Mesenchymal stem cell (in vitro differentiated cells and primary cell): Measurements from ENCODE around the gene KCNN3.

ENCODE experiments used
- DNase-seq: peaks from one replicate; pipeline ENCODE4 v3.0.0-alpha.2; 2013
- H2AFZ ChIP-seq: one replicate; pipeline ENCODE4 v1.6.1; 2013; ENCODE audit warnings: low read depth, mild to moderate bottlenecking, control low read depth, inconsistent platforms, low read length, moderate library complexity
- H2AK5ac ChIP-seq: 2 replicates; pipeline ENCODE4 v1.6.1; 2013; ENCODE audit warnings: low read length, moderate library complexity, mild to moderate bottlenecking, inconsistent platforms; ENCODE audit not compliant: severe bottlenecking
- H2BK120ac ChIP-seq: one replicate; pipeline ENCODE4 v1.6.1; 2013; ENCODE audit warnings: low read depth, mild to moderate bottlenecking, inconsistent platforms, low read length, moderate library complexity
- H2BK12ac ChIP-seq, 2 experiments: one replicate each; pipeline ENCODE4 v1.6.1; 2013; ENCODE audit warnings: inconsistent platforms in 2 of 2, low read length in 2 of 2, mild to moderate bottlenecking in 2 of 2, moderate library complexity in 2 of 2, control low read depth in 1 of 2
- H2BK15ac ChIP-seq: one replicate; pipeline ENCODE4 v1.6.1; 2013; ENCODE audit warnings: mild to moderate bottlenecking, low read depth, inconsistent platforms; ENCODE audit not compliant: poor library complexity, severe bottlenecking
- H2BK5ac ChIP-seq: 2 replicates; pipeline ENCODE4 v1.6.1; 2013; ENCODE audit warnings: low read depth, mild to moderate bottlenecking, low read length, control low read depth, inconsistent platforms; ENCODE audit not compliant: poor library complexity, severe bottlenecking
- H3K14ac ChIP-seq, 2 experiments: one replicate each; pipeline ENCODE4 v1.6.1; 2013; ENCODE audit warnings: inconsistent platforms in 2 of 2, low read length in 2 of 2, control low read depth in 1 of 2, mild to moderate bottlenecking in 1 of 2, moderate library complexity in 1 of 2
- H3K18ac ChIP-seq, 2 experiments: one replicate each; pipeline ENCODE4 v1.6.1; 2013; ENCODE audit warnings: inconsistent platforms in 2 of 2, low read length in 2 of 2, control low read depth in 1 of 2, low read depth in 1 of 2, mild to moderate bottlenecking in 1 of 2
- H3K23ac ChIP-seq, 2 experiments: one replicate each; pipeline ENCODE4 v1.6.1; 2013; ENCODE audit warnings: inconsistent platforms in 2 of 2, low read length in 2 of 2, mild to moderate bottlenecking in 2 of 2, moderate library complexity in 2 of 2, control low read depth in 1 of 2
- H3K27ac ChIP-seq: 2 replicates; pipeline ENCODE4 v1.5.1; 2013; ENCODE audit warnings: mild to moderate bottlenecking, moderate library complexity, low read length, control low read depth, inconsistent platforms; ENCODE audit not compliant: poor library complexity, severe bottlenecking
- H3K27me3 ChIP-seq, 2 experiments: 2 replicates each; pipeline versions ENCODE4 v1.6.1 to v1.7.0; 2013; ENCODE audit warnings: low read length in 2 of 2, mild to moderate bottlenecking in 2 of 2, moderate library complexity in 2 of 2, control low read depth in 1 of 2, inconsistent platforms in 1 of 2; ENCODE audit not compliant: control insufficient read depth in 1 of 2, insufficient read depth in 1 of 2
- H3K36me3 ChIP-seq, 2 experiments: 2 replicates each; pipeline versions ENCODE4 v1.6.1 to v1.7.0; 2013; ENCODE audit warnings: low read length in 2 of 2, control low read depth in 1 of 2, inconsistent platforms in 1 of 2, low read depth in 1 of 2, mild to moderate bottlenecking in 1 of 2; ENCODE audit not compliant: insufficient read depth in 2 of 2, control insufficient read depth in 1 of 2
- H3K4ac ChIP-seq, 2 experiments: one replicate each; pipeline ENCODE4 v1.6.1; 2013; ENCODE audit warnings: inconsistent platforms in 2 of 2, low read length in 2 of 2, mild to moderate bottlenecking in 2 of 2, moderate library complexity in 2 of 2, control low read depth in 1 of 2, low read depth in 1 of 2
- H3K4me1 ChIP-seq: 2 replicates; pipeline ENCODE4 v1.6.1; 2013; ENCODE audit warnings: low read depth, low read length, control low read depth; ENCODE audit not compliant: control insufficient read depth, insufficient read depth
- H3K4me2 ChIP-seq: 2 replicates; pipeline ENCODE4 v1.6.1; 2013; ENCODE audit warnings: low read length, mild to moderate bottlenecking, inconsistent platforms; ENCODE audit not compliant: poor library complexity, severe bottlenecking
- H3K4me3 ChIP-seq, 2 experiments: 2 replicates each; pipeline versions ENCODE4 v1.5.1 to v1.7.0; 2013; ENCODE audit warnings: low read length in 2 of 2, mild to moderate bottlenecking in 2 of 2, control low read depth in 1 of 2, low read depth in 1 of 2; ENCODE audit not compliant: insufficient read depth in 1 of 2
- H3K79me1 ChIP-seq: replicated peaks from 2 replicates; pipeline ENCODE4 v1.6.1; 2013; ENCODE audit warnings: mild to moderate bottlenecking, control low read depth, low read length, inconsistent platforms; ENCODE audit not compliant: poor library complexity, severe bottlenecking
- H3K9ac ChIP-seq: 2 replicates; pipeline ENCODE4 v1.7.0; 2013; ENCODE audit warnings: mild to moderate bottlenecking, low read length, moderate library complexity
- H3K9me3 ChIP-seq: 2 replicates; pipeline ENCODE4 v1.7.0; 2013; ENCODE audit warnings: mild to moderate bottlenecking, low read length; ENCODE audit not compliant: control insufficient read depth
- H4K8ac ChIP-seq: one replicate; pipeline ENCODE4 v1.6.1; 2013; ENCODE audit warnings: inconsistent platforms, mild to moderate bottlenecking, low read length, moderate library complexity
- H4K91ac ChIP-seq: one replicate; pipeline ENCODE4 v1.6.1; 2013; ENCODE audit warnings: mild to moderate bottlenecking, low read length, inconsistent platforms
- WGBS: methylation state at CpG from one replicate; pipeline ENCODE4 v1.1.7; 2013; ENCODE audit warnings: mixed read lengths; 5-methylcytosine and 5-hydroxymethylcytosine counted together

The KCNN3 gene

GRCh38 chr1:154880671-154881070 is 10.6 kb upstream of the KCNN3 start:
- Histone ChIP-seq H3K4ac (no peak overlapping the region), H3K4me3 (no peak overlapping the region), H2BK120ac (no peak overlapping the region), H4K91ac (no peak overlapping the region), H3K27ac (no peak overlapping the region), H3K36me3 (no peaks in the 10 kb centered on the region), H2BK12ac (no peak overlapping the region), H2BK5ac (no peak overlapping the region), H3K4me2 (no peak overlapping the region), H4K8ac (no peak overlapping the region), H2AK5ac (no peak overlapping the region), H3K79me1 (no peaks in the 10 kb centered on the region), H3K4me1 (peaks cover 10% of the 10 kb centered on the region), H3K27me3 (peaks cover 29 to 47% of the 10 kb centered on the region in 2 experiments), H3K14ac (no peak overlapping the region), H3K9ac (peak overlapping the region; percentile 5), H3K9me3 (no peaks in the 10 kb centered on the region), H2AFZ (no peak overlapping the region), H2BK15ac (no peak overlapping the region), H3K18ac (no peak overlapping the region), H3K23ac (no peak overlapping the region)
- 82% methylated on average over 5 of the region's 5 CpGs for WGBS
- DNase-seq: no peak

GRCh38 chr1:154879038-154879421 is 8.9 kb upstream of the KCNN3 start:
- Histone ChIP-seq H3K9ac (no peak overlapping the region), H2AFZ (no peak overlapping the region), H3K4me1 (peaks cover 11% of the 10 kb centered on the region), H3K18ac (no peak overlapping the region), H2BK120ac (no peak overlapping the region), H4K8ac (no peak overlapping the region), H2AK5ac (no peak overlapping the region), H2BK12ac (no peak overlapping the region), H3K27me3 (peaks cover 29 to 57% of the 10 kb centered on the region in 2 experiments), H3K36me3 (no peaks in the 10 kb centered on the region), H3K4ac (no peak overlapping the region), H3K4me2 (no peak overlapping the region), H2BK15ac (no peak overlapping the region), H4K91ac (no peak overlapping the region), H3K9me3 (no peaks in the 10 kb centered on the region), H3K27ac (no peak overlapping the region), H3K79me1 (no peaks in the 10 kb centered on the region), H2BK5ac (no peak overlapping the region), H3K23ac (no peak overlapping the region), H3K4me3 (no peak overlapping the region), H3K14ac (no peak overlapping the region)
- WGBS: 78% methylated on average over 14 of the region's 16 CpGs
- no peak for DNase-seq

GRCh38 chr1:154878371-154879037 is 8.4 kb upstream of the KCNN3 start:
- H4K91ac ChIP-seq: no peak overlapping the region
- no peaks in the 10 kb centered on the region for H3K79me1 ChIP-seq
- H2BK12ac ChIP-seq: peak overlapping the region in 1 of 2 experiments; percentile 27
- no peak overlapping the region for H3K4me3 ChIP-seq
- peak overlapping the region; percentile 16 to 45 for H3K18ac ChIP-seq
- H3K23ac ChIP-seq: no peak overlapping the region
- no peak overlapping the region for H3K14ac ChIP-seq
- H3K36me3 ChIP-seq: no peaks in the 10 kb centered on the region
- H3K9me3 ChIP-seq: no peaks in the 10 kb centered on the region
- no peak overlapping the region for H2AK5ac ChIP-seq
- H4K8ac ChIP-seq: no peak overlapping the region
- peak overlapping the region in 1 of 2 experiments; percentile 13 for H3K4ac ChIP-seq
- no peak overlapping the region for H2BK120ac ChIP-seq
- H2BK15ac ChIP-seq: no peak overlapping the region
- H2AFZ ChIP-seq: no peak overlapping the region
- peaks cover 11% of the 10 kb centered on the region for H3K4me1 ChIP-seq
- peaks cover 29 to 63% of the 10 kb centered on the region in 2 experiments for H3K27me3 ChIP-seq
- peak; percentile 73 for DNase-seq
- H3K9ac ChIP-seq: no peak overlapping the region
- H3K4me2 ChIP-seq: no peak overlapping the region
- H2BK5ac ChIP-seq: no peak overlapping the region
- no peak overlapping the region for H3K27ac ChIP-seq
- WGBS: 20% methylated on average over 19 of the region's 20 CpGs

- Histone ChIP-seq H3K14ac (no peak overlapping the region), H3K27ac (no peak overlapping the region), H4K91ac (no peak overlapping the region), H3K36me3 (no peaks in the 10 kb centered on the region), H2AK5ac (no peak overlapping the region), H3K18ac (peak overlapping the region; percentile 54 to 66), H3K23ac (no peak overlapping the region), H2BK15ac (no peak overlapping the region), H3K4ac (peak overlapping the region; percentile 6 to 42), H3K4me2 (no peak overlapping the region), H3K9me3 (no peaks in the 10 kb centered on the region), H2AFZ (no peak overlapping the region), H3K9ac (no peak overlapping the region), H3K4me1 (peaks cover 11% of the 10 kb centered on the region), H3K27me3 (peaks cover 29 to 73% of the 10 kb centered on the region in 2 experiments), H2BK12ac (peak overlapping the region; percentile 14 to 94), H3K79me1 (no peaks in the 10 kb centered on the region), H2BK120ac (no peak overlapping the region), H3K4me3 (no peak overlapping the region), H4K8ac (peak overlapping the region; percentile 62), H2BK5ac (no peak overlapping the region)
- DNase-seq: peak; percentile 80
- WGBS: 49% methylated on average over 17 of the region's 17 CpGs
These were observed 7.4 kb upstream of the KCNN3 start for GRCh38 chr1:154877370-154877974.
